Measurements from ENCODE around the gene FEM1C.
"Not testable (repeated sequence)": the region's sequence is repeated elsewhere in the genome, so short reads cannot be mapped to it uniquely, and the experiment has no call there.

The FEM1C gene

GRCh38 chr5:115490596-115490995 is 54.0 kb downstream of the FEM1C start:
- intact Hi-C loops (cut with DNase I): no loop called here
- no peak for DNase-seq

GRCh38 chr5:115489733-115490132 is 54.8 kb downstream of the FEM1C start:
- intact Hi-C loops (cut with DNase I): no loop called here
- DNase-seq: no peak

- intact Hi-C loops (cut with DNase I): no loop called here
- DNase-seq: no peak
Measured at GRCh38 chr5:115487756-115488155, 56.8 kb downstream of the FEM1C start.

- intact Hi-C loops (cut with DNase I): no loop called here
- DNase-seq: no peak
Measured at GRCh38 chr5:115487168-115487567, 57.4 kb downstream of the FEM1C start.

GRCh38 chr5:115486728-115487127 is 57.8 kb downstream of the FEM1C start:
- no peak for DNase-seq
- intact Hi-C loops (cut with DNase I): no loop called here

GRCh38 chr5:115484368-115484767 is 60.2 kb downstream of the FEM1C start:
- no peak for DNase-seq

GRCh38 chr5:115480900-115481299 is 63.7 kb downstream of the FEM1C start:
- DNase-seq: no peak
- intact Hi-C loops (cut with DNase I): no loop called here

More at GRCh38 chr5:115484368-115484767, 60.2 kb downstream of the FEM1C start:
- intact Hi-C loops (cut with DNase I): no loop called here

GRCh38 chr5:115480271-115480670 is 64.3 kb downstream of the FEM1C start:
- DNase-seq: no peak
- intact Hi-C loops (cut with DNase I): no loop called here

GRCh38 chr5:115479166-115479873 is 65.3 kb downstream of the FEM1C start:
- intact Hi-C loops (cut with DNase I); DNase-seq: not testable (repeated sequence)

- intact Hi-C loops (cut with DNase I): no loop called here
- DNase-seq: no peak
Measured at GRCh38 chr5:115478281-115478680, 66.3 kb downstream of the FEM1C start.

GRCh38 chr5:115477581-115477980 is 67.0 kb downstream of the FEM1C start:
- intact Hi-C loops (cut with DNase I): no loop called here
- no peak for DNase-seq

GRCh38 chr5:115475788-115476187 is 68.8 kb downstream of the FEM1C start:
- DNase-seq: no peak
- intact Hi-C loops (cut with DNase I): no loop called here

GRCh38 chr5:115472271-115473025 is 72.1 kb downstream of the FEM1C start:
- intact Hi-C loops (cut with DNase I): no loop called here
- peak in 8 of 42 donors; percentile 17 to 61 (median 26) for DNase-seq

GRCh38 chr5:115471345-115472063 is 73.1 kb downstream of the FEM1C start:
- peak in 6 of 42 donors; percentile 15 to 60 (median 24) for DNase-seq
- intact Hi-C loops (cut with DNase I): no loop called here

GRCh38 chr5:115470921-115471320 is 73.7 kb downstream of the FEM1C start:
- DNase-seq: no peak
- intact Hi-C loops (cut with DNase I): no loop called here

Measured in head of caudate nucleus (tissue), 42 donors.